Activated effector memory CD4-positive, alpha-beta T cell treated with anti-CD3 and anti-CD28 coated beads, Interleukin-2, amount 50 U/mL, for 16 hours (primary cell): Measurements from ENCODE around the gene POU5F1.
"Not testable (repeated sequence)": the region's sequence is repeated elsewhere in the genome, so short reads cannot be mapped to it uniquely, and the experiment has no call there.

Experiments
- DNase-seq: peaks from one replicate; pipeline ENCODE4 v3.0.0-alpha.2; 2020

POU5F1 gene

GRCh38 chr6:31170600-31170881 lies at the start of gene POU5F1:
POU5F1 (minus strand) TSS chr6:31170682; CDS start chr6:31170620, 62 bp downstream.
- DNase-seq = no peak

- no peak for DNase-seq
Observed at GRCh38 chr6:31216208-31216898, 45.9 kb upstream of the POU5F1 start.

- DNase-seq = not testable (repeated sequence)
Observed at GRCh38 chr6:31215216-31215615, 44.7 kb upstream of the POU5F1 start.

- no peak for DNase-seq
Observed at GRCh38 chr6:31214516-31214915, 44.0 kb upstream of the POU5F1 start.

GRCh38 chr6:31210741-31211532 lies 40.5 kb upstream of the POU5F1 start:
- DNase-seq = no peak

- no peak for DNase-seq
Observed at GRCh38 chr6:31210123-31210522, 39.6 kb upstream of the POU5F1 start.

GRCh38 chr6:31209137-31209536 lies 38.7 kb upstream of the POU5F1 start:
- no peak for DNase-seq

- no peak for DNase-seq
Observed at GRCh38 chr6:31208506-31208905, 38.0 kb upstream of the POU5F1 start.

GRCh38 chr6:31205638-31206037 lies 35.2 kb upstream of the POU5F1 start:
- DNase-seq = no peak

GRCh38 chr6:31204751-31205145 lies 34.3 kb upstream of the POU5F1 start:
- DNase-seq = no peak

- peak; percentile 87 for DNase-seq
Observed at GRCh38 chr6:31203345-31203979, 33.0 kb upstream of the POU5F1 start.

- DNase-seq = peak; percentile 66
Observed at GRCh38 chr6:31202259-31203166, 32.0 kb upstream of the POU5F1 start.

- not testable (repeated sequence) for DNase-seq
Observed at GRCh38 chr6:31199105-31199452, 28.6 kb upstream of the POU5F1 start.

GRCh38 chr6:31197559-31198305 lies 27.2 kb upstream of the POU5F1 start:
- peak; percentile 98 for DNase-seq

GRCh38 chr6:31196251-31197022 lies 26.0 kb upstream of the POU5F1 start:
- DNase-seq = not testable (repeated sequence)

GRCh38 chr6:31195308-31195979 lies 25.0 kb upstream of the POU5F1 start:
- peak; percentile 62 for DNase-seq

- no peak for DNase-seq
Observed at GRCh38 chr6:31194061-31194834, 23.8 kb upstream of the POU5F1 start.

- peak; percentile 51 for DNase-seq
Observed at GRCh38 chr6:31193206-31193605, 22.7 kb upstream of the POU5F1 start.

- DNase-seq = peak; percentile 84
Observed at GRCh38 chr6:31192431-31193105, 22.1 kb upstream of the POU5F1 start.
